ENCODE measurements around the gene C19orf44.

GRCh38 chr19:16449330-16449961 lies 46.7 kb upstream of the C19orf44 start:
- no peak for TF ChIP-seq SP1 (IDR thresholded peaks at IDR 0.05)
- TF ChIP-seq L3MBTL2 (conservative IDR thresholded peaks at IDR 0.05) = no peak
- no peak for TF ChIP-seq ELF4 (IDR thresholded peaks at IDR 0.05)
- TF ChIP-seq BHLHE40 (IDR thresholded peaks at IDR 0.05; ENCODE audit: borderline replicate concordance) = no peak
- no peak for TF ChIP-seq LEF1 (IDR thresholded peaks at IDR 0.05; ENCODE audit: borderline replicate concordance)
- TF ChIP-seq, protein P1, sequence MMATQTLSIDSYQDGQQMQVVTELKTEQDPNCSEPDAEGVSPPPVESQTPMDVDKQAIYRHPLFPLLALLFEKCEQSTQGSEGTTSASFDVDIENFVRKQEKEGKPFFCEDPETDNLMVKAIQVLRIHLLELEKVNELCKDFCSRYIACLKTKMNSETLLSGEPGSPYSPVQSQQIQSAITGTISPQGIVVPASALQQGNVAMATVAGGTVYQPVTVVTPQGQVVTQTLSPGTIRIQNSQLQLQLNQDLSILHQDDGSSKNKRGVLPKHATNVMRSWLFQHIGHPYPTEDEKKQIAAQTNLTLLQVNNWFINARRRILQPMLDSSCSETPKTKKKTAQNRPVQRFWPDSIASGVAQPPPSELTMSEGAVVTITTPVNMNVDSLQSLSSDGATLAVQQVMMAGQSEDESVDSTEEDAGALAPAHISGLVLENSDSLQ (IDR thresholded peaks at IDR 0.05) = no peak
- TF ChIP-seq HDGF (IDR thresholded peaks at IDR 0.05; ENCODE audit: borderline replicate concordance) = no peak
- TF ChIP-seq FOXM1 (IDR thresholded peaks at IDR 0.05; ENCODE audit: borderline replicate concordance) = no peak
- no peak for TF ChIP-seq FOXK2 (IDR thresholded peaks at IDR 0.05)
- TF ChIP-seq ZNF384 (IDR thresholded peaks at IDR 0.05) = no peak
- TF ChIP-seq CTBP1 (IDR thresholded peaks at IDR 0.05; ENCODE audit: borderline replicate concordance) = no peak
